Fibroblast of villous mesenchyme (primary cell): ENCODE results near the gene TSPEAR. TPM values are rescaled to one million over a fixed set of nuclear protein-coding genes. Genes with fewer than 3 reads are reported as not detected.

ENCODE experiments used
- DNase-seq: peaks from one replicate; pipeline ENCODE4 v3.0.0-alpha.2; 2010; ENCODE audit warnings: low read depth
- H3K4me3 ChIP-seq: 2 replicates; pipeline ENCODE4 v1.5.1; 2011; ENCODE audit warnings: low read depth, mild to moderate bottlenecking, low read length
- CTCF ChIP-seq: IDR thresholded peaks from 2 replicates; pipeline ENCODE4 v1.5.1; 2012; ENCODE audit warnings: low read depth, mild to moderate bottlenecking, low read length; ENCODE audit not compliant: insufficient read depth
- total RNA-seq: library from RNA; depleted of rRNA; stranded (reverse); fragments of >200 nt; gene quantifications from 2 replicates; pipeline ENCODE4 v1.2.3, GENCODE V29; 2012

The TSPEAR gene
- total RNA-seq, 1 donor, result not detected

GRCh38 chr21:44589586-44590305 is 121.6 kb downstream of the TSPEAR start:
- no peak for TF ChIP-seq CTCF
- DNase-seq, result no peak
- H3K4me3 ChIP-seq, result no peak overlapping the region

GRCh38 chr21:44589094-44589493 is 122.3 kb downstream of the TSPEAR start:
- no peak overlapping the region for H3K4me3 ChIP-seq
- DNase-seq, result no peak
- no peak for TF ChIP-seq CTCF

- DNase-seq, result no peak
- H3K4me3 ChIP-seq, result no peak overlapping the region
- no peak for TF ChIP-seq CTCF
Observed at GRCh38 chr21:44585892-44586291, 125.5 kb downstream of the TSPEAR start.

- TF ChIP-seq CTCF, result no peak
- no peak for DNase-seq
Observed at GRCh38 chr21:44583800-44584147, 127.6 kb downstream of the TSPEAR start.

GRCh38 chr21:44583089-44583799 is 128.1 kb downstream of the TSPEAR start:
- TF ChIP-seq CTCF, result no peak
- no peak for DNase-seq
- no peak overlapping the region for H3K4me3 ChIP-seq

More at GRCh38 chr21:44583800-44584147, 127.6 kb downstream of the TSPEAR start:
- H3K4me3 ChIP-seq, result no peak overlapping the region

- TF ChIP-seq CTCF, result no peak
- H3K4me3 ChIP-seq, result no peak overlapping the region
- DNase-seq, result no peak
Observed at GRCh38 chr21:44582055-44582454, 129.3 kb downstream of the TSPEAR start.
